ENCODE data around the gene SLC16A8.

The SLC16A8 gene

GRCh38 chr22:38036392-38037062 is 47.5 kb downstream of the SLC16A8 start:
- TF ChIP-seq CTCF (IDR thresholded peaks at IDR 0.05; ENCODE audit: low read length): no peak
- TF ChIP-seq EZH2 (IDR thresholded peaks at IDR 0.05; ENCODE audit: borderline replicate concordance, low read length): no peak
- no peaks in the 10 kb centered on the region for H4K20me1 ChIP-seq (ENCODE audit: insufficient read depth, low read length)
- no peaks in the 10 kb centered on the region for H3K9me2 ChIP-seq (ENCODE audit: low read depth, low read length)
- H3K36me3 ChIP-seq (ENCODE audit: insufficient read depth, low read length): no peaks in the 10 kb centered on the region
- H3K79me2 ChIP-seq (ENCODE audit: insufficient read depth, low read length): no peaks in the 10 kb centered on the region
- H3K4me1 ChIP-seq (ENCODE audit: insufficient read depth, low read length, severe bottlenecking): peaks cover 9% of the 10 kb centered on the region
- no peaks in the 10 kb centered on the region for H3F3A ChIP-seq (ENCODE audit: insufficient read depth, low read length)
- no peak overlapping the region for H3K4me3 ChIP-seq (ENCODE audit: low read depth, low read length, poor library complexity, severe bottlenecking)
- peaks cover 8% of the 10 kb centered on the region; the same call in 1 of the 2 replicates for H3K27me3 ChIP-seq (ENCODE audit: insufficient read depth, low read length)
- H3K9me3 ChIP-seq (ENCODE audit: low read length): no peaks in the 10 kb centered on the region
- H3K9ac ChIP-seq (ENCODE audit: low read length): no peak overlapping the region
- no peak overlapping the region for H3K4me2 ChIP-seq (ENCODE audit: low read length)
- no peak overlapping the region for H2AFZ ChIP-seq (ENCODE audit: low read length)
- no peak overlapping the region for H3K27ac ChIP-seq (ENCODE audit: low read depth, low read length, poor library complexity, severe bottlenecking)

- Histone ChIP-seq H3F3A (ENCODE audit: insufficient read depth, low read length) (no peaks in the 10 kb centered on the region), H3K9me3 (ENCODE audit: low read length) (no peaks in the 10 kb centered on the region), H3K27me3 (ENCODE audit: insufficient read depth, low read length) (peaks cover 10% of the 10 kb centered on the region; the same call in 1 of the 2 replicates), H3K4me3 (ENCODE audit: low read depth, low read length, poor library complexity, severe bottlenecking) (no peak overlapping the region), H2AFZ (ENCODE audit: low read length) (no peak overlapping the region), H3K27ac (ENCODE audit: low read depth, low read length, poor library complexity, severe bottlenecking) (no peak overlapping the region), H3K4me2 (ENCODE audit: low read length) (no peak overlapping the region), H3K79me2 (ENCODE audit: insufficient read depth, low read length) (no peaks in the 10 kb centered on the region), H4K20me1 (ENCODE audit: insufficient read depth, low read length) (no peaks in the 10 kb centered on the region), H3K9me2 (ENCODE audit: low read depth, low read length) (no peaks in the 10 kb centered on the region), H3K36me3 (ENCODE audit: insufficient read depth, low read length) (no peaks in the 10 kb centered on the region), H3K9ac (ENCODE audit: low read length) (no peak overlapping the region), H3K4me1 (ENCODE audit: insufficient read depth, low read length, severe bottlenecking) (peaks cover 9% of the 10 kb centered on the region)
- TF ChIP-seq EZH2 (IDR thresholded peaks at IDR 0.05; ENCODE audit: borderline replicate concordance, low read length) (no peak), CTCF (IDR thresholded peaks at IDR 0.05; ENCODE audit: low read length) (no peak)
Observed at GRCh38 chr22:38035530-38035885, 48.5 kb downstream of the SLC16A8 start.

- Histone ChIP-seq H3K4me2 (ENCODE audit: low read length) (no peak overlapping the region), H3F3A (ENCODE audit: insufficient read depth, low read length) (no peaks in the 10 kb centered on the region), H3K4me3 (ENCODE audit: low read depth, low read length, poor library complexity, severe bottlenecking) (no peak overlapping the region), H3K9me3 (ENCODE audit: low read length) (no peaks in the 10 kb centered on the region), H3K9me2 (ENCODE audit: low read depth, low read length) (no peaks in the 10 kb centered on the region), H4K20me1 (ENCODE audit: insufficient read depth, low read length) (no peaks in the 10 kb centered on the region), H3K9ac (ENCODE audit: low read length) (no peak overlapping the region), H3K27me3 (ENCODE audit: insufficient read depth, low read length) (peaks cover 15% of the 10 kb centered on the region; the same call in 1 of the 2 replicates), H3K79me2 (ENCODE audit: insufficient read depth, low read length) (no peaks in the 10 kb centered on the region), H3K27ac (ENCODE audit: low read depth, low read length, poor library complexity, severe bottlenecking) (no peak overlapping the region), H2AFZ (ENCODE audit: low read length) (no peak overlapping the region), H3K36me3 (ENCODE audit: insufficient read depth, low read length) (no peaks in the 10 kb centered on the region), H3K4me1 (ENCODE audit: insufficient read depth, low read length, severe bottlenecking) (peaks cover 9% of the 10 kb centered on the region)
- TF ChIP-seq CTCF (IDR thresholded peaks at IDR 0.05; ENCODE audit: low read length) (no peak), EZH2 (IDR thresholded peaks at IDR 0.05; ENCODE audit: borderline replicate concordance, low read length) (no peak)
Observed at GRCh38 chr22:38034884-38035529, 49.0 kb downstream of the SLC16A8 start.

All from OCI-LY1 (cell line).